ENCODE results near the gene FADS1.

DNA sequence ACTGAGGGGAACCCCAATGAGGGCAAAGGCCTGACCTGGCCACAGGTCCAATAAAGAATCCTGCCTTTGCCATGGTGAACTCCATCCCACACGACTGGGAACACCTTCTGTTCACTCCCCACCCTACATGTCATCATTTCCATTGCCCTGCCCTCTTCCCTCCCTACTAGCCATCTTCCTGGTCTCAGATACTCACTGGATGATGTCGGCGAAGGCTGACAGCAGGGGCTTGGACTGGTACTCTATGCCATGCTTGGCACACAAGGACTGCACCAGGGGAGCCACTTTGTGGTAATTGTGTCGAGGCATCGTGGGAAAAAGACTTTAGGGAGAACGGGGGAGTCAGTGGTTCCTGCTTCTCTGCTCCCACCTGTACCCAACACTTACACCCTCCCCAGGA is 14.2 kb downstream of the FADS1 start:
- TF ChIP-seq POLR2A (IDR thresholded peaks at IDR 0.05; ENCODE audit: low read depth, low read length) (no peak; the same call in 1 of the 2 replicates), TAF1 (IDR thresholded peaks at IDR 0.05; ENCODE audit: borderline replicate concordance, low read depth, low read length) (no peak)

All from GM12892 (cell line).